Stimulated activated CD8-positive, alpha-beta memory T cell treated with anti-CD3 and anti-CD28 coated beads, Interleukin-4, amount 100 ng/mL, for 24 hours (primary cell): Measurements from ENCODE around the gene TTLL12.

Experiments used
- DNase-seq: peaks from one replicate; pipeline ENCODE4 v3.0.0-alpha.2; 2020; ENCODE audit warnings: low read depth

Gene TTLL12

GRCh38 chr22:43173566-43173965 is 13.4 kb downstream of the TTLL12 start:
- DNase-seq = no peak

DNA sequence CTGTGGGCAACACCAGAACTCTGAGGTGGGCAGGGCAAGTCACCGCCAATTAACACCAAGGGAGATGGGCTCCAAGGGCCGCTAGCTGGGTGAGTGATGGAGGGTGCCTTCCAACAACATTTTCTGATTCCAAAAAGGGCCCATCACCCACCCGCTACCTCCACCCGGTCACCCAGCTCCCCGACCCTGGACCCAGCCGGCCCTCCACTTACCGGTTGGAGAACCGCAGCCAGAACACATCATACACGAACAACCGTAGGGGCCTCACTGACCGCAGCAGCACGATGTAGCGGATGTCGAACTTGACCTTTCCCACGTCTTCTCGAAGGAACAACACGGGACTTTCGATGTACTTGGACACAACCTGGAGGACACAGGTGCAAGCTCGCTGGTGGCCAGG is 14.7 kb downstream of the TTLL12 start:
- no peak for DNase-seq

- no peak for DNase-seq
Measured at GRCh38 chr22:43171607-43172006, 15.3 kb downstream of the TTLL12 start.

- no peak for DNase-seq
Measured at GRCh38 chr22:43171019-43171491, 15.9 kb downstream of the TTLL12 start.

DNA sequence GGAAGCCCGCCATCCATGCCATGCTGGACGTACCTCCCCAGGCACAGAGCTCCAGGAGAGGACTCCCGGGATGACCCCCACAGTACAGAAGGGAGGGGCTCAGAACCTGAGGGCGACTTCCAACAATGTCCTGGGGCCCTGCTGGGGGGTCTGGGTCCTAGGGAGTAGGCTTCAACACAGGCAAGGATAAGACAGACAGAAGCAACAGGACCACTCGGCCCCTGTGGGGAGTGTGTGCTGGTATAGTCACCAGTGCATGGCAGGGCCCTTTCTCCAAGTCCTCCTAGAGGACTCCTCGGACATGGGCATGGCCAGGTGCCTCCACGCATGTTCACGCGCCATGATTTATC is 16.8 kb downstream of the TTLL12 start:
- DNase-seq = no peak

- no peak for DNase-seq
Measured at GRCh38 chr22:43169310-43170130, 17.4 kb downstream of the TTLL12 start.

DNA sequence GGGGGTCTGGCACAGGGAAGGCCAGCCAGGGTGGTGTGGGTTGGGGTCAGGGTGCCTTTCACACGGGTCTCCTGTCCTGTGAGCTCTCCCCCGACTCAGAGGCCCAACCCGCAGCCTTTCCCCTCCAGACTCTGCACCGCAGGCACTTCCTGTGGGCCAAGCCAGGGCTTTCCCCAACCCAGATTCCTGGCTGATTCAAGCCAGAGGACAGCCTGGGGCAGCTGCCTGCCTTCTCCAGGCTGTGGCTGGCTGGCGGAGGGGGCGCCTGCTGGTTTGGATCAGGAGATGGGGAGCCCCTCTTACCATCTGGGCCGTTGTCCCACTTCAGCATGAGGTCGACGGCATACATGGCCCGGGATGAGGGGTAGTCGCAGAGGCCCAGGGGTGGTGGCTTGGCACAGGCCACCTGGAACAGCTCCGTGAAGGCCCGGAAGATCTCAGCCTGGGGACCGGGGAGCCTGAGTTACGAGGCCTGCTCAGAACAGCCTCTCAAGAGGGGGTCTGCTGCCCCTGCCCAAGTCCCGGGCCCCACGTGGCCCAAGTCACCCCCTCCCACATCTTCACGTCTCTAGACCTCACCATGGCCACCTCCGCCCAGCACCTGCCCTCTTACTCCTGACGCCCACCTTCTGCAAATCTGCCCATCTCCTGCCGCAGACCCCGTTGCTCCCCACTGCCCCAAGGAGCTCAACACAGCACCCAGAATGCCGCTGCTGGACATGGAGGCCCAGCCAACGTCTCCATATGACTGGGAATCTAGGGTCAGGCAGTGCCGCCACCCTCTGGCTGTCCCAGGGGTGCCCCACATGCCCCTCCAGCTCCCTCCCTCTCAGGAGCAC is 18.2 kb downstream of the TTLL12 start:
- DNase-seq = no peak

- DNase-seq = no peak
Measured at GRCh38 chr22:43167001-43167589, 19.8 kb downstream of the TTLL12 start.

- DNase-seq = no peak
Measured at GRCh38 chr22:43166132-43166930, 20.6 kb downstream of the TTLL12 start.

DNA sequence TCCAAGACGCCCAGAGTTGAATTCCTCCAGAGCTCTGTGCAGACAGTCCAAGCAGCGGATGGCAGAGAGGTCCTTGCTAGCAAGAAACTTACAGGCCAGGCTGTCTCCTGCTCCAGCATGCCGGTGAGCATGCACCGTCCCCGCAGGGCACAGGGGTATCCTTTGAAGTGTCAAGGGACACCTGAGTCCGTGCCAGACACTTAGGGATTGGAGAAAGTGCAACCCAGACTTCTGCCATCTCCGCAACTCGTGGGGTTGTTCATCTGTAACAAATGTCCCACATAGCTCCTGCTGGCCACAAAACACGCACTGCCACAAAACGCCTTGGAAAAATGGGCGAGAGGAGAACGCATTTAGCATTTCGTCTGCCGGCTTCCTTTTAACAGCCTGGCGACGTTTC is 22.3 kb downstream of the TTLL12 start:
- DNase-seq = no peak

- no peak for DNase-seq
Measured at GRCh38 chr22:43163241-43163795, 23.6 kb downstream of the TTLL12 start.

DNA sequence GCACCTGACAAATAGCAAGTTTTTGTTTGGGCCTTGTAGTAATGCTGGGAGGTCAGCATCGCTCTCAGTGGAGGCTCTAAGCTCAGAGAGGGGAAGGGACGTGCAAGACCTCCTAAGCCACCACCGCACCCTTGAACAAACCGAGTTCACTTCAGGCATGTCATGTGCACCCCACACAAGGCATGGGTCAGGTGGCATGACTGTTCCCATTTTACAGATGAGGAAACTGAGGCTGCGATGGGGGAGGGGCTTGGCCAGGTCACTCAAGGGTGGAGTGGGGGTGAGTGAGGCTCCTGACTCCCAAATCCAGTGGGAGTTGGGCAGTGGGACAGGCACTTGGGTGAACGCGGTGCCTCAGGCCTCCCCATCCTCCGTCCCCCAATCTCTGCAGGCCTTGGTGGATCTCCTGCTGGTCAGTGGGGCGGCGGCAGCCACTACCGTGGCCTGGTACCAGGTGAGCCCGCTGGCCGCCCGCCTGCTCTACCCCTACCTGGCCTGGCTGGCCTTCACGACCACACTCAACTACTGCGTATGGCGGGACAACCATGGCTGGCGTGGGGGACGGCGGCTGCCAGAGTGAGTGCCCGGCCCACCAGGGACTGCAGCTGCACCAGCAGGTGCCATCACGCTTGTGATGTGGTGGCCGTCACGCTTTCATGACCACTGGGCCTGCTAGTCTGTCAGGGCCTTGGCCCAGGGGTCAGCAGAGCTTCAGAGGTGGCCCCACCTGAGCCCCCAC is 24.4 kb downstream of the TTLL12 start:
- no peak for DNase-seq

- DNase-seq = no peak
Measured at GRCh38 chr22:43160497-43161126, 26.3 kb downstream of the TTLL12 start.

GRCh38 chr22:43159484-43160178 is 27.3 kb downstream of the TTLL12 start:
- DNase-seq = no peak

DNA sequence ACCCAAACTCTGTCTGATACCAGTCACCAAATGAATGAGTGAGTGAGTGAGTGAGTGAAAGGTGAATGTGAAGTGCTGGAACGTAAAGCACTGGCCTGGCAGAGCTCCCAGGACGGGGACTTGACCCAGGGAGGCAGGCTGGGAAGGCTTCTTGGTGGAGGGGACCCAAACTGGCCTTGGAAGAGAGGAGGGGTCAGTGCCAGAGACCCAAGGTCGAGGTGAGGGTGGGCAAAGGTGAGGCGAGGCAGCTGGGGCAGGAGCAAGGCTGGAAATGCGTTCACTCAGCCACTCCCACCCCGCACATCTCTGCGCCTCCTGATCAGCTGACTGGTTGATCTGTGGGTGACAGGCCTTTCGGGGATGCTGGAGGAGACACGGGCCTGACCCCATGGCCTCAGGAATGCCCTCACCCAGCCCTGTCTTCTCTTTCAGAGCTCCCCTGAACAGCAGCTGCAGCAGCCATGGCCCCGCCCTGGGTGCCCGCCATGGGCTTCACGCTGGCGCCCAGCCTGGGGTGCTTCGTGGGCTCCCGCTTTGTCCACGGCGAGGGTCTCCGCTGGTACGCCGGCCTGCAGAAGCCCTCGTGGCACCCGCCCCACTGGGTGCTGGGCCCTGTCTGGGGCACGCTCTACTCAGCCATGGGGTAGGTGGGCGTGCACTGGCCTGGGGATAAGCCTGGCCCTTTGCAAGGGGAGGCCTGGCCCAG is 28.0 kb downstream of the TTLL12 start:
- DNase-seq = no peak

DNA sequence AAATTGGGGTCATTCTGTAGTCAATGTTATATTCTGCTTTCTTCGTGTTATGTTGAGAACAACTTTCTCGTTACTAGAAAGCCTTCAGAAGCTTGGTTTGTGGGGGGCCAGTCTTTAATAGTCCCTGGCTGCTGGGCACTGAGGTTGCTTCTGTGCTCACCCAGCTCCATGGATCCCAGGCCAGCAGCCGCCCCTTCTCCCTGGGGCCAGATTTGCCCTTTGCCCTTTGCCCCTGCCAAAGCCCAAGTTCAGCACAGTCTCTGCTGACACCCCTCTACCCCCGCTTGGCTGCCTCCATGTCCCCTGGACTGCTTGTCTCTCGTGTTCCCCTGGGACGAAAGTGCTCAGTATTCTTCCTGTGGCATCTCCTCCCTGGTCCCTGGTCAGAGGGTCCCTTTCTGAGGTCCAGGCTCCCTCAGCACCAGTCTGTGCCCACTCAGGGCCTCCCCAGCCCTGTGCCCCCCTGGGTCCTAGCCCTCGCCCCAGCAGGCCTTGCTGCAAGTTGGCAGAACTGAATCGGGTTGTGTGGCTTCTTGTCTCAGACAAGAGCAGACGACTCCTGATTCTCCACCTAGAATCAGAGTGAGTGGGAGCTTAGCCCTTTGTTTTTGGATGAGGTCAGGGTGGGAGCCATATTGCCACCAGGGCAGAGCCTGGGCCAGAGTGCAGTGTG is 28.9 kb downstream of the TTLL12 start:
- DNase-seq = no peak

GRCh38 chr22:43156413-43156812 is 30.5 kb downstream of the TTLL12 start:
- no peak for DNase-seq

GRCh38 chr22:43155789-43156188 is 31.1 kb downstream of the TTLL12 start:
- DNase-seq = no peak
